22Rv1 (cell line): Measurements from ENCODE around the gene SLC17A4.

Experiments used
- ZFX ChIP-seq: fragments of 450-650 bp; IDR thresholded peaks from 2 replicates; pipeline ENCODE4 v1.6.1; 2017; ENCODE audit warnings: antibody characterized with exemption, borderline replicate concordance
- TF ChIP-seq, protein P1 (sequence below): fragments of 450-650 bp; IDR thresholded peaks from 2 replicates; pipeline ENCODE4 v1.5.1; 2017; ENCODE audit warnings: mild to moderate bottlenecking

DNA sequence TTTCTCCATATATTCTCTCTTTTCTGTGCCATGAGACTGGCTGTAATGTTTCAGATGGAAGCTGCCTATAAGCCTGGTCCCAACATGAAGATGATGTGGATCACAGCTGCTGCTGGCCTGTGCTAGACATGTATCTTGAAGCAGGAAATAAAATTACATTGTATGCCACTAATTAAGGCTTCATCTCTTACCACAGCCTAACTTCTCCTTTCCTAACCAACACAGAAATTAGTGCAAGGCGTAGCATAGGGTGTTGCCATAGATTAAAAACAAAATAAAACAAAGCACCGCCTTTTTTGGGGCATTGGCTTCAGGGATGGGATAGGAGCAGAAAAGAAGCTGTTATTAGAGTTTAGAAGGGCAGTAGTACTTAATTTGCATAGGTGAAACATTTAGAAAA is 4.7 kb upstream of the SLC17A4 start:
- TF ChIP-seq, protein P1, sequence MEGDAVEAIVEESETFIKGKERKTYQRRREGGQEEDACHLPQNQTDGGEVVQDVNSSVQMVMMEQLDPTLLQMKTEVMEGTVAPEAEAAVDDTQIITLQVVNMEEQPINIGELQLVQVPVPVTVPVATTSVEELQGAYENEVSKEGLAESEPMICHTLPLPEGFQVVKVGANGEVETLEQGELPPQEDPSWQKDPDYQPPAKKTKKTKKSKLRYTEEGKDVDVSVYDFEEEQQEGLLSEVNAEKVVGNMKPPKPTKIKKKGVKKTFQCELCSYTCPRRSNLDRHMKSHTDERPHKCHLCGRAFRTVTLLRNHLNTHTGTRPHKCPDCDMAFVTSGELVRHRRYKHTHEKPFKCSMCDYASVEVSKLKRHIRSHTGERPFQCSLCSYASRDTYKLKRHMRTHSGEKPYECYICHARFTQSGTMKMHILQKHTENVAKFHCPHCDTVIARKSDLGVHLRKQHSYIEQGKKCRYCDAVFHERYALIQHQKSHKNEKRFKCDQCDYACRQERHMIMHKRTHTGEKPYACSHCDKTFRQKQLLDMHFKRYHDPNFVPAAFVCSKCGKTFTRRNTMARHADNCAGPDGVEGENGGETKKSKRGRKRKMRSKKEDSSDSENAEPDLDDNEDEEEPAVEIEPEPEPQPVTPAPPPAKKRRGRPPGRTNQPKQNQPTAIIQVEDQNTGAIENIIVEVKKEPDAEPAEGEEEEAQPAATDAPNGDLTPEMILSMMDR: no peak
- no peak for TF ChIP-seq ZFX
